DMS79 treated with DMSO at 0.1 percent for 48 hours (cell line): ENCODE results near the gene CNDP1.
"Not testable (repeated sequence)": the region's sequence is repeated elsewhere in the genome, so short reads cannot be mapped to it uniquely, and the experiment has no call there.

Experiments used
- DNase-seq: peaks from one replicate; lab custom pipeline; 2025; lab: John Stamatoyannopoulos, UW

CNDP1 gene

GRCh38 chr18:74546007-74546406, 11.7 kb downstream of the CNDP1 start:
- DNase-seq = no peak

GRCh38 chr18:74546751-74547530, 12.6 kb downstream of the CNDP1 start:
- DNase-seq = no peak

GRCh38 chr18:74547860-74548259, 13.6 kb downstream of the CNDP1 start:
- no peak for DNase-seq

GRCh38 chr18:74549591-74550104, 15.3 kb downstream of the CNDP1 start:
- no peak for DNase-seq

GRCh38 chr18:74550886-74551285, 16.6 kb downstream of the CNDP1 start:
- DNase-seq = no peak

DNA sequence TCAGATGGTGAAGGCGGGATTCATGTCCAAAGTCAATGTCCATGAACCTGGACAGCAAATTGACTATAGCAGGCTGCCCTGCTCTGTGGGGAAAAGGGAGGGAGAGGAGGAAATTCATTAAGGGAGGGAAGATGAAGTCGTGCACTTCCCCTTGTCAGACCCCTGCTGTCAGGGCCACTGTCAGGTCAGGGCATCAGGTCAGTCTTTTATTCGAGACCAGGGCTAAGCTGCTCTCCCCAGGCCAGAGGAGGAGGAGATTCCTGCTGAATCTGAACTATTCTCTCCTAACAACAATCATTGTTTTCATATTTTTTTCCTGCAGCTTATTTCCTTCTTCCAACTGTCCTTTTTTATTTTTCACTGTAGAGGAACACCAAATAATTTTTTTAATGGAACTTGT, 17.2 kb downstream of the CNDP1 start:
- no peak for DNase-seq

GRCh38 chr18:74551936-74552555, 17.7 kb downstream of the CNDP1 start:
- DNase-seq = peak; percentile 73

DNA sequence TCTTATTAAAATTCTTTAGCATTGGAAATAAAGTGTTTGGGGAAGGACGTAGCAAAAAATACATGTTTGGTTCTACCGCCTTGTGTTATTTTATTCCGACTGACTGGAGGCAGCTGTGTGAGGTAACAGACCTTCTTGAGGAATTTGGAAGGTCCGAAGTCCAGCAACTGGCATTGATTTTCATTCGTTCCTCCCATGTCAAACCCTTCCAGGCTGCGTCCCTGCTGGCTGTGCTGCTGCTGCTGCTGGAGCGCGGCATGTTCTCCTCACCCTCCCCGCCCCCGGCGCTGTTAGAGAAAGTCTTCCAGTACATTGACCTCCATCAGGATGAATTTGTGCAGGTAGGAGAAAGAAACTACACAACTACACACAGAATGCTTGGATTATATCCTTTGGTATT, 21.8 kb downstream of the CNDP1 start:
- no peak for DNase-seq

DNA sequence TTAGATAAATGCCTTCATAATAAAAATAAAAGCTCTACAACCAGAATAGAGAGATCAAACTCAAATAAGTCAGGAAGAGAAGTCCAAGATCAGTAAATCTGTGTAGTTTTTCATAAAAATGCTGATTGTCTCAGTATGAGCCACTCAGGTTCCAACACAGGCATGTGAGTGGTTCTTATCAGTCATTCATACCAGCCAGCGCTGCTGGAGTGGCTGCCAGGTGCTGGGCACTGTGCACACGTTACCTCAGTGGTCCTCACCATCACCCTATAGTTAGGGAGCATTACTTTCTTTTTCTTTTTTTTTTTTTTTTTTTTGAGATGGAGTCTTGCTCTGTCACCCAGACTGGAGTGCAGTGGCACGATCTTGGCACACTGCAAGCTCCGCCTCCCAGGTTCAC, 23.8 kb downstream of the CNDP1 start:
- no peak for DNase-seq

- DNase-seq = no peak
Observed at GRCh38 chr18:74562131-74562730, 27.9 kb downstream of the CNDP1 start.

- DNase-seq = no peak
Observed at GRCh38 chr18:74562775-74563174, 28.5 kb downstream of the CNDP1 start.

- no peak for DNase-seq
Observed at GRCh38 chr18:74563999-74564398, 29.7 kb downstream of the CNDP1 start.

GRCh38 chr18:74565164-74565563, 30.9 kb downstream of the CNDP1 start:
- not testable (repeated sequence) for DNase-seq

- DNase-seq = not testable (repeated sequence)
Observed at GRCh38 chr18:74565993-74566392, 31.7 kb downstream of the CNDP1 start.

DNA sequence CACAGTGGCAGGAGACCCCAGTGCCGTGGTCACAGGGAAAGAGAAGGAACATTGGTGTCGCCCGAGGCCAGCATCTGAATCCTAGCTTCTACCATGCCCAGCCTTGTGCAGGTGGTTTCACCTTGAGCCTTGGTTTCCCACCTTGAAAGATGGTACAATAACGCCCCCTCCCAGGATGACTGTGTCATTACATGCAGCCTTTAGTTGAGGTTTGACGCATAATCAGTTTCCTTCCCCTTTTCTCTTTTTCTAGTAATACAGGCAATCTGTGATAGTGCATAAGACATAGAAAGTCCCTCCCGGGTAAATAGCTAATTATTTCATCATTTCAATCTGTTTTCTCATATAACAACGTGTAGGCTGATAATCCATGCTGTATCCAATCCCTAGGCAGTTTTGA, 33.5 kb downstream of the CNDP1 start:
- no peak for DNase-seq

DNA sequence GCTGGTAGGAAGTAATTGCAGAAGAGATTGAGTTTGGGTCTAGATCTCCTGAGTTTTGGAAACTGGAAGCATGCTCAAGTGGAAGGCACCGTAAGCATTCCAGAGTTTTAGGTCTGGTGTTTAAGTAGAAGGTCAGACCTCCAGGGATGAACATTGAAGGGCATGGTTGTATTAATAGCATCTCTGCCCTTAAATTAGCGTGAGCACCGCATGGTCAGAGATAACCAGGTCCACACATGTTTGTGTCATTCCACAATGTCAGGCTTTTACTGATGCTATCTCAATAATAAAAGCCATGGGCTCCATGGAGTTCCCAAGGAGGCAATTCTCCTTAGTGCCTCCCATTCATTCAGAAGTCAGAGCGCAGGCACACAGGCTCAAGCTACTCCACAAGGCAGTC, 35.1 kb downstream of the CNDP1 start:
- DNase-seq = no peak

DNA sequence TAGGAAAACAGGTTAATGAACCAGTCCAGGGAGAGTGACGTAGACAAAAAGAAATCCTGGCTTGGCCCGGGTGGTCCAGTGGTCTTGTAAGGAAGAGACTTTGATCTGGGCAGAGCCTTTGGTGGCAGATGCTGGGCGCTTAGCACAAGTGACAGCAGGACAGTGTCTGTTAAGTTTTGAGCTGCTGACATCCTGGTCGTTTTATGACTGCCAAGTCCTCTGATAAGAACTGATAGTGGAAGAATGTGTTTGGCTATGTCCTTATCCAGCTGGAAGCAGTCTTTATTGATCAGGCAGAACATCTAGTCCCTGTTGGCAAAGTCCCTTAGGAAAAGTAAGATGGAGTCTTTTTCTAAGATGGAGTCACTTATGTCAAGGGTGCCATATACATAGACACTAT, 36.0 kb downstream of the CNDP1 start:
- DNase-seq = no peak

DNA sequence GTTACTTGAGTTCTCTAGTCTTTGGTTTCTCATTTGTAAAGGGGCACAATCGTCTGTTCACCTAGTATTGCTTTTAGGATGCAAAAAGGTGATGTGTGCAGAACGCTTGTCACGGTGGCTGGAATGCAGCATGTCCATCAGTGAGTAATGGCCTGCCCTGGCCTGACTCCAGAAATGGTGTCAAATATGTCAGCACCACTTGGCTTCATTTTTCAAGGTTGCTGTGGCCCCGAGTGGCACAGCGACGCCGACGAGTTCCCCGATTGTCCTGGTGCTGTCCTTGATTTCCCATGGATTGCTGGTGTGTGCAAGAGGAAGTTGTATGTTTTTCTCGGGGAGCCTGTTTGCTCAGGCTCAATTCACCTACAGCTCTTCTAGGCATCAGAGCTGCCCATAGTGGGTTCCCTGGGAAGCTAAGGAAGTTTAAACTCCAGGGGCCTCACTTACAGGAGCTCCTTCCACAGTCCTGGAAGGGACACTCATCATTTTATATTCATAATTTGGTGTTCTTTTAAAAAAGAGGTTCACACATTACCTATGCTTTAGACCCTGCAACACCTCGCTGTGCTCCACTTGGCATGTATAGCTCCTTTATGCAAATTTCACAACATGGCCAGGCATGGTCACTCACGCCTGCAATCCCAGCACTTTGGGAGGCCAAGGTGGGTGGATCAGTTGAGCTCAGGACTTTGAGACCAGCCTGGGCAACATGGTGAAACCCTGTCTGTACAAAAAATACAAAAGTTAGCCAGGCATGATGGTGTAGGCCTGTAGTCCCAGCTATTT, 37.8 kb downstream of the CNDP1 start:
- DNase-seq = no peak

- no peak for DNase-seq
Observed at GRCh38 chr18:74573053-74573452, 38.8 kb downstream of the CNDP1 start.

GRCh38 chr18:74574916-74575315, 40.6 kb downstream of the CNDP1 start:
- DNase-seq = no peak

GRCh38 chr18:74577019-74577418, 42.7 kb downstream of the CNDP1 start:
- DNase-seq = no peak

DNA sequence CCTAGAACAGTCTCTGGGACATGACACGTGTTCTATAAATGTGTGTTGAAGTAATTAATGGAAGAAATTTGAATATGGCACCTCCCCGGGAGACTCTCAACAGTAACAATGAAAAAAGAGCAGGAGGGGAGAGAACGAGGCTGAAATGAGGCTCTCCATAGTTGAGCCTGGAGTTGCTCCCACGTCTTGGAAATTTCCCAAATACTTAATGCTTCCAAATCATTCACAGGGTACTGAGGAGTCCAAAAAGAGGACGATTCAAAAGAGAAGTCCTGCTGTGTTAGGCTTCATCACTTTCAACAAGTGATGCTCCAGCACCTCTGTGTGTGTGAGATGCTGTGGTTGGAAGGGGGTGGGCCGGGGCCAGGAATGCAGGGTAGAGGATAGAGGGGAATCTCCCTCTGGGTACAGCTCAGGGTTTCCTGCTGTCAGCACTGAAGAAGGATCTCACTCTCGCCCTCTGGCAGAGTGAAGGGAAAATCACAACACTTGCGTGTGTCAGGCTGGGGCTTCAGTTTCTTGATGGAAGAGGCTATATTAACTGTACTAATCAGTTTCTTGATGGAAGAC, 45.3 kb downstream of the CNDP1 start:
- no peak for DNase-seq
